22Rv1 (cell line): ENCODE data around the gene NRP2.

Source experiments
- ZFX ChIP-seq: fragments of 450-650 bp; IDR thresholded peaks from 2 replicates; pipeline ENCODE4 v1.6.1; 2017; ENCODE audit warnings: antibody characterized with exemption, borderline replicate concordance
- TF ChIP-seq, protein P1 (sequence below): fragments of 450-650 bp; IDR thresholded peaks from 2 replicates; pipeline ENCODE4 v1.5.1; 2017; ENCODE audit warnings: mild to moderate bottlenecking

DNA sequence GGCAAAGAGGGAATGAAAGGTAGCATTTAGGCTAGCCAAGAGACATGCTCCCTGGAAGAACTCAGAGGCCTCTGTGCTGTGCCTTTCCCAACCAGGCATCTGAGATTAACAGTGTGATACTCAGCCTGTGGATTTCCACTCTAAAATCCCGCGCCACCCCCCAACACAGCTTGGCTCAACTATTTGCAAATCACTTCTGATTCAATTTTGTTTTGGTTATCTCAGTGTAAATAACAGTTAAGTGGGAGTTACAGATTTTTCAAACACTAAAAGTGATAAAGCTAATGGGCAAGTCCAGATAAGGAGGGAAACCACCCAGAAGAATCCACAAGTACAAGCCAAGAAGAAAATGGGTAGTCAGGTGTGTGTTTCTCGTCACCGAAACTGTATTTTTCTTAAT lies 1.4 kb upstream of the NRP2 start:
- TF ChIP-seq, protein P1, sequence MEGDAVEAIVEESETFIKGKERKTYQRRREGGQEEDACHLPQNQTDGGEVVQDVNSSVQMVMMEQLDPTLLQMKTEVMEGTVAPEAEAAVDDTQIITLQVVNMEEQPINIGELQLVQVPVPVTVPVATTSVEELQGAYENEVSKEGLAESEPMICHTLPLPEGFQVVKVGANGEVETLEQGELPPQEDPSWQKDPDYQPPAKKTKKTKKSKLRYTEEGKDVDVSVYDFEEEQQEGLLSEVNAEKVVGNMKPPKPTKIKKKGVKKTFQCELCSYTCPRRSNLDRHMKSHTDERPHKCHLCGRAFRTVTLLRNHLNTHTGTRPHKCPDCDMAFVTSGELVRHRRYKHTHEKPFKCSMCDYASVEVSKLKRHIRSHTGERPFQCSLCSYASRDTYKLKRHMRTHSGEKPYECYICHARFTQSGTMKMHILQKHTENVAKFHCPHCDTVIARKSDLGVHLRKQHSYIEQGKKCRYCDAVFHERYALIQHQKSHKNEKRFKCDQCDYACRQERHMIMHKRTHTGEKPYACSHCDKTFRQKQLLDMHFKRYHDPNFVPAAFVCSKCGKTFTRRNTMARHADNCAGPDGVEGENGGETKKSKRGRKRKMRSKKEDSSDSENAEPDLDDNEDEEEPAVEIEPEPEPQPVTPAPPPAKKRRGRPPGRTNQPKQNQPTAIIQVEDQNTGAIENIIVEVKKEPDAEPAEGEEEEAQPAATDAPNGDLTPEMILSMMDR = no peak
- TF ChIP-seq ZFX = no peak
